HepG2 (cell line): ENCODE measurements around the gene WDR6. TPM values are rescaled to one million over a fixed set of nuclear protein-coding genes. Genes with fewer than 3 reads are reported as not detected.
A peak's percentile ranks its signal among the peaks of the same experiment; 100 is the strongest.

ENCODE experiments used
- ATAC-seq: fragments of 200-7000 bp; cut with Tn5 transposase; 3 replicates; pipeline ENCODE4 v1.9.1; 2020; ENCODE audit warnings: mild to moderate bottlenecking, moderate library complexity
- BruUV-seq: library from RNA; stranded (reverse); fragments of 400-500 nt; replicated peaks from 2 replicates; lab custom pipeline; 2021; lab: Mats Ljungman, UMichigan
- CTCF ChIA-PET: fragments of 300-600 bp; formaldehyde crosslinking; extraction: SDS; loops from one replicate; lab custom pipeline; 2021; ENCODE audit warnings: low total read pairs, inconsistent platforms, low intra/inter-chr PET ratio; lab: Yijun Ruan, JAX
- POLR2A ChIA-PET: fragments of 350-600 bp; sonication (Branson Sonifier 250); formaldehyde crosslinking; loops from one replicate; lab custom pipeline; 2020; ENCODE audit warnings: antibody characterized with exemption, inconsistent platforms; lab: Yijun Ruan, JAX
- DNase-seq: peaks from one replicate; pipeline ENCODE4 v3.0.0-alpha.2; 2015; ENCODE audit warnings: low spot score
- FAIRE-seq: peaks from 3 replicates; lab custom pipeline; 2011; peaks lifted over from hg19 to GRCh38; lab: Jason Lieb, UNC
- H2AFZ ChIP-seq: one replicate; pipeline ENCODE4 v1.6.1; 2011; ENCODE audit warnings: low read length, inconsistent platforms
- H3K27ac ChIP-seq: fragments of 300-600 bp; 3 replicates; pipeline ENCODE4 v1.8.0; 2011; ENCODE audit warnings: mixed run types, mild to moderate bottlenecking, mixed read lengths, low read length, inconsistent platforms; ENCODE audit not compliant: insufficient read depth; ENCODE audit errors: extremely low read length
- H3K27me3 ChIP-seq, 2 experiments: fragments of 200-600 bp in 1 of 2; 2 replicates in 1 of 2; 3 replicates in 1 of 2; pipeline versions ENCODE4 v1.6.0 to v1.8.0; 2011; ENCODE audit warnings: low read length in 2 of 2, mild to moderate bottlenecking in 2 of 2, moderate library complexity in 2 of 2, inconsistent platforms in 1 of 2; ENCODE audit not compliant: insufficient read depth in 2 of 2, control insufficient read depth in 1 of 2
- H3K36me3 ChIP-seq, 2 experiments: fragments of 200-600 bp in 1 of 2; replicated peaks in 1 of 2; 2 replicates in 1 of 2; 3 replicates in 1 of 2; pipeline versions ENCODE4 v1.5.1 to v1.8.0; 2011; ENCODE audit warnings: low read length in 2 of 2, inconsistent platforms in 1 of 2; ENCODE audit not compliant: insufficient read depth in 2 of 2, control insufficient read depth in 1 of 2
- H3K4me1 ChIP-seq: 2 replicates; pipeline ENCODE4 v1.5.1; 2012; ENCODE audit warnings: low read length, inconsistent platforms; ENCODE audit not compliant: insufficient read depth
- H3K4me2 ChIP-seq: 2 replicates; pipeline ENCODE4 v1.6.0; 2011; ENCODE audit warnings: low read depth, low read length, inconsistent platforms
- H3K4me3 ChIP-seq, 3 experiments: fragments of 200-600 bp in 1 of 3; sonication (generic), shearing (Covaris generic) in 1 of 3; replicated peaks in 1 of 3; 2 replicates each; pipeline ENCODE4 v1.5.1; 2011 to 2016; ENCODE audit warnings: low read length in 3 of 3, inconsistent platforms in 2 of 3, low read depth in 2 of 3, mild to moderate bottlenecking in 2 of 3, control low read depth in 1 of 3, mixed read lengths in 1 of 3; ENCODE audit not compliant: insufficient read depth in 1 of 3
- H3K79me2 ChIP-seq: one replicate; pipeline ENCODE4 v1.6.1; 2011; ENCODE audit warnings: low read length, inconsistent platforms; ENCODE audit not compliant: insufficient read depth
- H3K9ac ChIP-seq: 2 replicates; pipeline ENCODE4 v1.6.0; 2011; ENCODE audit warnings: mild to moderate bottlenecking, low read depth, low read length, inconsistent platforms; ENCODE audit not compliant: insufficient read depth
- H3K9me3 ChIP-seq: 2 replicates; pipeline ENCODE4 v1.5.1; 2012; ENCODE audit warnings: mild to moderate bottlenecking, low read length
- H4K20me1 ChIP-seq: 2 replicates; pipeline ENCODE4 v1.6.0; 2011; ENCODE audit warnings: inconsistent platforms, mild to moderate bottlenecking, low read length, moderate library complexity; ENCODE audit not compliant: insufficient read depth
- HOXD1 ChIP-seq: sonication (generic); formaldehyde crosslinking; IDR thresholded peaks from 2 replicates; pipeline ENCODE4 v1.5.0; 2020; ENCODE audit warnings: missing genetic modification reagents
- KAT8 ChIP-seq: IDR thresholded peaks from 2 replicates; pipeline ENCODE4 v1.6.1; 2016; ENCODE audit warnings: missing genetic modification reagents, missing compliant biosample characterization
- KDM4B ChIP-seq: sonication (generic); formaldehyde crosslinking; IDR thresholded peaks from 2 replicates; pipeline ENCODE4 v1.4.0; 2020; ENCODE audit warnings: missing genetic modification reagents
- SNAPC4 ChIP-seq: sonication (generic); formaldehyde crosslinking; IDR thresholded peaks from 2 replicates; pipeline ENCODE4 v1.4.0; 2020; ENCODE audit warnings: mild to moderate bottlenecking, missing genetic modification reagents
- SOX13 ChIP-seq, 3 experiments: fragments of 450-650 bp in 1 of 3; sonication (generic) in 1 of 3; formaldehyde crosslinking in 1 of 3; IDR thresholded peaks in 2 of 3; conservative IDR thresholded peaks in 1 of 3; 2 replicates each; pipeline versions ENCODE4 v1.5.0 to v1.6.1; 2016 to 2020; ENCODE audit warnings: antibody characterized with exemption in 1 of 3, mild to moderate bottlenecking in 1 of 3, missing compliant biosample characterization in 1 of 3, missing genetic modification reagents in 1 of 3, moderate library complexity in 1 of 3
- ZBTB3 ChIP-seq: sonication (generic); formaldehyde crosslinking; IDR thresholded peaks from 2 replicates; pipeline ENCODE4 v1.4.0; 2020; ENCODE audit warnings: low read depth, mild to moderate bottlenecking, moderate library complexity, missing genetic modification reagents, borderline replicate concordance
- ZFX ChIP-seq: sonication (generic); formaldehyde crosslinking; IDR thresholded peaks from 2 replicates; pipeline ENCODE4 v1.4.0; 2020; ENCODE audit warnings: mild to moderate bottlenecking, low read depth, missing genetic modification reagents, moderate library complexity
- ZNF430 ChIP-seq: sonication (generic); formaldehyde crosslinking; IDR thresholded peaks from 2 replicates; pipeline ENCODE4 v1.9.0; 2021; ENCODE audit warnings: mild to moderate bottlenecking, missing genetic modification reagents
- ZNF670 ChIP-seq: sonication (generic); formaldehyde crosslinking; IDR thresholded peaks from 2 replicates; pipeline ENCODE4 v1.8.0; 2022; ENCODE audit warnings: mild to moderate bottlenecking, missing genetic modification reagents, borderline replicate concordance
- WGBS: methylation state at CpG from one replicate; pipeline ENCODE4 v1.1.6; 2017; ENCODE audit warnings: low lambda C conversion rate; 5-methylcytosine and 5-hydroxymethylcytosine counted together
- in situ Hi-C: cut with HindIII; loops from 2 replicates; pipeline ENCODE4 v1.10.0; 2017; ENCODE audit warnings: low pct_unique_long_range_greater_than_20kb; ENCODE audit not compliant: extremely low pct_ligation_motif_present
- intact Hi-C: fragments of 100-400 bp; cut with micrococcal nuclease; formaldehyde crosslinking; loops from one replicate; pipeline ENCODE4 v1.10.0; 2022; ENCODE audit not compliant: unreplicated experiment
- polyA plus RNA-seq, 8 experiments: library from polyadenylated mRNA; depleted of rRNA in 3 of 8; stranded (reverse) in 7 of 8; unstranded in 1 of 8; fragments of >200 nt; fragmentation: Illumina TruSeq in 4 of 8; extraction: Trizol in 4 of 8; gene quantifications; 2 replicates each; pipeline versions ENCODE4 v1.2.1 to v1.2.3, GENCODE V29; 2011 to 2016; ENCODE audit warnings: low read depth in 4 of 8, missing spikeins in 1 of 8, mixed read lengths in 1 of 8; ENCODE audit not compliant: insufficient read depth in 1 of 8
- total RNA-seq, 5 experiments: library from RNA; depleted of rRNA; stranded (reverse); fragments of >200 nt; fragmentation: Illumina TruSeq; extraction: Trizol; gene quantifications; 2 replicates each; pipeline ENCODE4 v1.2.3, GENCODE V29; 2016; ENCODE audit warnings: low read depth in 1 of 5
- TF ChIP-seq, protein P1 (sequence below): sonication (generic); formaldehyde crosslinking; IDR thresholded peaks from 2 replicates; pipeline ENCODE4 v1.4.0; 2020; ENCODE audit warnings: mild to moderate bottlenecking, missing genetic modification reagents, borderline replicate concordance

The WDR6 gene
- total and polyA plus RNA-seq, 2 of the 13 experiments (the other 11 are each of a cell fraction or from before 2014, with no cell fraction given), result 73.4 to 139 TPM

GRCh38 chr3:49017971-49018706, 10.9 kb downstream of the WDR6 start, which contains the start of gene DALRD3 (continued):
- TF ChIP-seq, protein P1, sequence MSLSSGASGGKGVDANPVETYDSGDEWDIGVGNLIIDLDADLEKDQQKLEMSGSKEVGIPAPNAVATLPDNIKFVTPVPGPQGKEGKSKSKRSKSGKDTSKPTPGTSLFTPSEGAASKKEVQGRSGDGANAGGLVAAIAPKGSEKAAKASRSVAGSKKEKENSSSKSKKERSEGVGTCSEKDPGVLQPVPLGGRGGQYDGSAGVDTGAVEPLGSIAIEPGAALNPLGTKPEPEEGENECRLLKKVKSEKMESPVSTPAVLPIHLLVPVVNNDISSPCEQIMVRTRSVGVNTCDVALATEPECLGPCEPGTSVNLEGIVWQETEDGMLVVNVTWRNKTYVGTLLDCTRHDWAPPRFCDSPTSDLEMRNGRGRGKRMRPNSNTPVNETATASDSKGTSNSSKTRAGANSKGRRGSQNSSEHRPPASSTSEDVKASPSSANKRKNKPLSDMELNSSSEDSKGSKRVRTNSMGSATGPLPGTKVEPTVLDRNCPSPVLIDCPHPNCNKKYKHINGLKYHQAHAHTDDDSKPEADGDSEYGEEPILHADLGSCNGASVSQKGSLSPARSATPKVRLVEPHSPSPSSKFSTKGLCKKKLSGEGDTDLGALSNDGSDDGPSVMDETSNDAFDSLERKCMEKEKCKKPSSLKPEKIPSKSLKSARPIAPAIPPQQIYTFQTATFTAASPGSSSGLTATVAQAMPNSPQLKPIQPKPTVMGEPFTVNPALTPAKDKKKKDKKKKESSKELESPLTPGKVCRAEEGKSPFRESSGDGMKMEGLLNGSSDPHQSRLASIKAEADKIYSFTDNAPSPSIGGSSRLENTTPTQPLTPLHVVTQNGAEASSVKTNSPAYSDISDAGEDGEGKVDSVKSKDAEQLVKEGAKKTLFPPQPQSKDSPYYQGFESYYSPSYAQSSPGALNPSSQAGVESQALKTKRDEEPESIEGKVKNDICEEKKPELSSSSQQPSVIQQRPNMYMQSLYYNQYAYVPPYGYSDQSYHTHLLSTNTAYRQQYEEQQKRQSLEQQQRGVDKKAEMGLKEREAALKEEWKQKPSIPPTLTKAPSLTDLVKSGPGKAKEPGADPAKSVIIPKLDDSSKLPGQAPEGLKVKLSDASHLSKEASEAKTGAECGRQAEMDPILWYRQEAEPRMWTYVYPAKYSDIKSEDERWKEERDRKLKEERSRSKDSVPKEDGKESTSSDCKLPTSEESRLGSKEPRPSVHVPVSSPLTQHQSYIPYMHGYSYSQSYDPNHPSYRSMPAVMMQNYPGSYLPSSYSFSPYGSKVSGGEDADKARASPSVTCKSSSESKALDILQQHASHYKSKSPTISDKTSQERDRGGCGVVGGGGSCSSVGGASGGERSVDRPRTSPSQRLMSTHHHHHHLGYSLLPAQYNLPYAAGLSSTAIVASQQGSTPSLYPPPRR (CRISPR knock-in tag), result peak; percentile 42; the same call in 1 of the 2 replicates
- no peak for TF ChIP-seq HOXD1 (CRISPR knock-in tag)
- TF ChIP-seq KDM4B (CRISPR knock-in tag), result 0 out of 2 replicates have a peak, but pooled peaks have one; percentile 52
- TF ChIP-seq ZFX (CRISPR knock-in tag), result peak; percentile 82

GRCh38 chr3:49018707-49019006, 11.5 kb downstream of the WDR6 start:
- H4K20me1 ChIP-seq, result peaks cover 10% of the 10 kb centered on the region; the same call in 1 of the 2 replicates
- H3K4me2 ChIP-seq, result peak overlapping the region; percentile 89
- intact Hi-C loops, result no loop called here
- WGBS, result 2% methylated on average over 14 of the region's 18 CpGs
- CTCF ChIA-PET, result no interaction called here
- peaks cover 11 to 28% of the 10 kb centered on the region in 2 experiments for H3K36me3 ChIP-seq
- BruUV-seq, result no TSS peak
- H3K4me3 ChIP-seq, result peak overlapping the region; percentile 68 to 96 (median 84)
- ATAC-seq (no peak), DNase-seq (no peak), FAIRE-seq (no peak)
- H3K4me1 ChIP-seq, result peaks cover 33% of the 10 kb centered on the region
- no peaks in the 10 kb centered on the region; a peak in 1 of 5 replicates for H3K27me3 ChIP-seq
- H3K9me3 ChIP-seq, result no peaks in the 10 kb centered on the region
- H3K9ac ChIP-seq, result peak overlapping the region; percentile 73
- in situ Hi-C loops, result no loop called here
- peak overlapping the region; percentile 55 for H3K27ac ChIP-seq
- H3K79me2 ChIP-seq, result peaks cover 27% of the 10 kb centered on the region
- H2AFZ ChIP-seq, result no peak overlapping the region
- POLR2A ChIA-PET, result interaction anchor here (2.0 to 11.1 kb wide), 3 partner anchors 9 to 75 kb away, joined by 10 to 280 read pairs (median 10); partner anchors contain the start of genes IMPDH2, QRICH1 and WDR6
- TF ChIP-seq ZNF430 (CRISPR knock-in tag) (0 out of 2 replicates have a peak, but pooled peaks have one; percentile 24), ZNF670 (CRISPR knock-in tag) (0 out of 2 replicates have a peak, but pooled peaks have one; percentile 18), SNAPC4 (CRISPR knock-in tag) (peak; percentile 82; the same call in 1 of the 2 replicates), KAT8 (peak; percentile 16), ZBTB3 (peak; percentile 17; the same call in 1 of the 2 replicates), SOX13 (IDR thresholded peaks at IDR 0.05) (peak; percentile 18; the same call in 1 of the 2 replicates), SOX13 (CRISPR knock-in tag; conservative IDR thresholded peaks at IDR 0.05 in 1 of 2, IDR thresholded peaks at IDR 0.05 in 1 of 2) (no peak)
